HepG2 (cell line): ENCODE results near the gene BLCAP. TPM values are rescaled to one million over a fixed set of nuclear protein-coding genes. Genes with fewer than 3 reads are reported as not detected.
A peak's percentile ranks its signal among the peaks of the same experiment; 100 is the strongest.

ENCODE experiments used
- HDAC1 ChIP-seq: sonication (generic); formaldehyde crosslinking; IDR thresholded peaks from 2 replicates; pipeline ENCODE4 v1.5.1; 2020; ENCODE audit warnings: mild to moderate bottlenecking, missing genetic modification reagents
- HNRNPL ChIP-seq: fragments of 200-400 bp; formaldehyde crosslinking; IDR thresholded peaks from 2 replicates; pipeline ENCODE4 v1.6.1; 2017; ENCODE audit warnings: mild to moderate bottlenecking, low read depth, low read length
- ISL2 ChIP-seq: sonication (generic); formaldehyde crosslinking; IDR thresholded peaks from 2 replicates; pipeline ENCODE4 v1.5.0; 2020; ENCODE audit warnings: missing genetic modification reagents
- MAZ ChIP-seq, 2 experiments: sonication (generic) in 1 of 2; formaldehyde crosslinking in 1 of 2; IDR thresholded peaks; 2 replicates each; pipeline versions ENCODE4 v1.5.0 to v1.6.1; 2012 to 2020; ENCODE audit warnings: low read depth in 2 of 2, mild to moderate bottlenecking in 2 of 2, borderline replicate concordance in 1 of 2, improper control_type of control experiment in 1 of 2, low read length in 1 of 2, missing genetic modification reagents in 1 of 2, moderate library complexity in 1 of 2
- NONO ChIP-seq, 2 experiments: fragments of 450-650 bp in 1 of 2; sonication (generic) in 1 of 2; formaldehyde crosslinking in 1 of 2; IDR thresholded peaks in 1 of 2; conservative IDR thresholded peaks in 1 of 2; 2 replicates each; pipeline versions ENCODE4 v1.6.1 to v1.8.0; 2017 to 2022; ENCODE audit warnings: mild to moderate bottlenecking in 1 of 2, missing genetic modification reagents in 1 of 2, moderate library complexity in 1 of 2
- REPIN1 ChIP-seq: sonication (generic); formaldehyde crosslinking; IDR thresholded peaks from 2 replicates; pipeline ENCODE4 v1.8.0; 2022; ENCODE audit warnings: missing genetic modification reagents, low read depth, mild to moderate bottlenecking, borderline replicate concordance
- SAP130 ChIP-seq: IDR thresholded peaks from 2 replicates; pipeline ENCODE4 v1.6.1; 2016; ENCODE audit warnings: low read depth
- SUZ12 ChIP-seq: fragments of 150-350 bp; IDR thresholded peaks from 2 replicates; pipeline ENCODE4 v1.6.1; 2014; ENCODE audit warnings: low read depth, low read length
- THYN1 ChIP-seq: sonication (generic); formaldehyde crosslinking; IDR thresholded peaks from 2 replicates; pipeline ENCODE4 v1.8.1; 2023; ENCODE audit warnings: low read depth, mild to moderate bottlenecking, moderate library complexity, missing genetic modification reagents, borderline replicate concordance
- ZBTB20 ChIP-seq: sonication (generic); formaldehyde crosslinking; IDR thresholded peaks from 2 replicates; pipeline ENCODE4 v1.8.1; 2023; ENCODE audit warnings: missing genetic modification reagents, low read depth, mild to moderate bottlenecking, borderline replicate concordance
- ZNF124 ChIP-seq: sonication (generic); formaldehyde crosslinking; IDR thresholded peaks from 2 replicates; pipeline ENCODE4 v1.4.0; 2020; ENCODE audit warnings: missing genetic modification reagents
- ZNF292 ChIP-seq: sonication (generic); formaldehyde crosslinking; IDR thresholded peaks from 2 replicates; pipeline ENCODE4 v1.8.1; 2022; ENCODE audit warnings: mild to moderate bottlenecking, low read depth, missing genetic modification reagents, borderline replicate concordance
- ZNF510 ChIP-seq: sonication (generic); formaldehyde crosslinking; IDR thresholded peaks from 2 replicates; pipeline ENCODE4 v1.4.0; 2020; ENCODE audit warnings: low read depth, mild to moderate bottlenecking, missing genetic modification reagents
- ZNF557 ChIP-seq: sonication (generic); formaldehyde crosslinking; IDR thresholded peaks from 2 replicates; pipeline ENCODE4 v1.4.0; 2020; ENCODE audit warnings: missing genetic modification reagents
- ZSCAN12 ChIP-seq: sonication (generic); formaldehyde crosslinking; IDR thresholded peaks from 2 replicates; pipeline ENCODE4 v1.9.0; 2021; ENCODE audit warnings: mild to moderate bottlenecking, missing genetic modification reagents
- polyA plus RNA-seq, 8 experiments: library from polyadenylated mRNA; depleted of rRNA in 3 of 8; stranded (reverse) in 7 of 8; unstranded in 1 of 8; fragments of >200 nt; fragmentation: Illumina TruSeq in 4 of 8; extraction: Trizol in 4 of 8; gene quantifications; 2 replicates each; pipeline versions ENCODE4 v1.2.1 to v1.2.3, GENCODE V29; 2011 to 2016; ENCODE audit warnings: low read depth in 4 of 8, missing spikeins in 1 of 8, mixed read lengths in 1 of 8; ENCODE audit not compliant: insufficient read depth in 1 of 8
- total RNA-seq, 5 experiments: library from RNA; depleted of rRNA; stranded (reverse); fragments of >200 nt; fragmentation: Illumina TruSeq; extraction: Trizol; gene quantifications; 2 replicates each; pipeline ENCODE4 v1.2.3, GENCODE V29; 2016; ENCODE audit warnings: low read depth in 1 of 5
- TF ChIP-seq, protein P1 (sequence below): IDR thresholded peaks from 2 replicates; pipeline ENCODE4 v1.6.1; 2018; ENCODE audit warnings: missing genetic modification reagents, mild to moderate bottlenecking, missing compliant biosample characterization
- TF ChIP-seq, protein P2 (sequence below): sonication (generic); formaldehyde crosslinking; IDR thresholded peaks from 2 replicates; pipeline ENCODE4 v1.4.0; 2020; ENCODE audit warnings: missing genetic modification reagents
- TF ChIP-seq, protein P3 (sequence below): sonication (generic); formaldehyde crosslinking; IDR thresholded peaks from 2 replicates; pipeline ENCODE4 v1.4.0; 2020; ENCODE audit warnings: mild to moderate bottlenecking, missing genetic modification reagents, borderline replicate concordance
- TF ChIP-seq, protein P4 (sequence below): conservative IDR thresholded peaks from 2 replicates; pipeline ENCODE4 v1.6.1; 2018; ENCODE audit warnings: missing genetic modification reagents

BLCAP gene
- total and polyA plus RNA-seq, 2 of the 13 experiments (the other 11 are each of a cell fraction or from before 2014, with no cell fraction given): 52.4 to 86.8 TPM

DNA sequence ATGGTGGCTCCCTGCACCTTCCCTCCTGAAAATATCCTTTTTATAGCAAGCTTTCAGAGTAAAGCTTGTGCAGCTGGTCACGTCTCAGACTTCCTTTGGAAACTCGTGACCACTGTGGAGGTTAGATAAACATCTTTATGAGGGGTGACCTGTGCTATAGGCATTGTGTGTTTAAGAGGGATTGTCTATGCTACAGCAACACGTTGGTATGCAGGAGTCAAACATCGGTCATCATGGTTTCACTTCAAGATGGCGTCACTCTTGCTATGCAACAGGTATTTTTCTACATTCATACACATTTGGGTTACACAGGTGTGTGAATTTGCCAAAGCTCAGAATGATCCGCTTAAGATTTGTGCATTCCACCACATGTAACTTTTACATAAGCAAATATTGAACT lies 14.6 kb upstream of the BLCAP start (continued):
- TF ChIP-seq ZNF124: no peak
- TF ChIP-seq, protein P1, sequence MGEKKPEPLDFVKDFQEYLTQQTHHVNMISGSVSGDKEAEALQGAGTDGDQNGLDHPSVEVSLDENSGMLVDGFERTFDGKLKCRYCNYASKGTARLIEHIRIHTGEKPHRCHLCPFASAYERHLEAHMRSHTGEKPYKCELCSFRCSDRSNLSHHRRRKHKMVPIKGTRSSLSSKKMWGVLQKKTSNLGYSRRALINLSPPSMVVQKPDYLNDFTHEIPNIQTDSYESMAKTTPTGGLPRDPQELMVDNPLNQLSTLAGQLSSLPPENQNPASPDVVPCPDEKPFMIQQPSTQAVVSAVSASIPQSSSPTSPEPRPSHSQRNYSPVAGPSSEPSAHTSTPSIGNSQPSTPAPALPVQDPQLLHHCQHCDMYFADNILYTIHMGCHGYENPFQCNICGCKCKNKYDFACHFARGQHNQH (CRISPR knock-in tag): 0 out of 2 replicates have a peak, but pooled peaks have one; percentile 27
- TF ChIP-seq, protein P2, sequence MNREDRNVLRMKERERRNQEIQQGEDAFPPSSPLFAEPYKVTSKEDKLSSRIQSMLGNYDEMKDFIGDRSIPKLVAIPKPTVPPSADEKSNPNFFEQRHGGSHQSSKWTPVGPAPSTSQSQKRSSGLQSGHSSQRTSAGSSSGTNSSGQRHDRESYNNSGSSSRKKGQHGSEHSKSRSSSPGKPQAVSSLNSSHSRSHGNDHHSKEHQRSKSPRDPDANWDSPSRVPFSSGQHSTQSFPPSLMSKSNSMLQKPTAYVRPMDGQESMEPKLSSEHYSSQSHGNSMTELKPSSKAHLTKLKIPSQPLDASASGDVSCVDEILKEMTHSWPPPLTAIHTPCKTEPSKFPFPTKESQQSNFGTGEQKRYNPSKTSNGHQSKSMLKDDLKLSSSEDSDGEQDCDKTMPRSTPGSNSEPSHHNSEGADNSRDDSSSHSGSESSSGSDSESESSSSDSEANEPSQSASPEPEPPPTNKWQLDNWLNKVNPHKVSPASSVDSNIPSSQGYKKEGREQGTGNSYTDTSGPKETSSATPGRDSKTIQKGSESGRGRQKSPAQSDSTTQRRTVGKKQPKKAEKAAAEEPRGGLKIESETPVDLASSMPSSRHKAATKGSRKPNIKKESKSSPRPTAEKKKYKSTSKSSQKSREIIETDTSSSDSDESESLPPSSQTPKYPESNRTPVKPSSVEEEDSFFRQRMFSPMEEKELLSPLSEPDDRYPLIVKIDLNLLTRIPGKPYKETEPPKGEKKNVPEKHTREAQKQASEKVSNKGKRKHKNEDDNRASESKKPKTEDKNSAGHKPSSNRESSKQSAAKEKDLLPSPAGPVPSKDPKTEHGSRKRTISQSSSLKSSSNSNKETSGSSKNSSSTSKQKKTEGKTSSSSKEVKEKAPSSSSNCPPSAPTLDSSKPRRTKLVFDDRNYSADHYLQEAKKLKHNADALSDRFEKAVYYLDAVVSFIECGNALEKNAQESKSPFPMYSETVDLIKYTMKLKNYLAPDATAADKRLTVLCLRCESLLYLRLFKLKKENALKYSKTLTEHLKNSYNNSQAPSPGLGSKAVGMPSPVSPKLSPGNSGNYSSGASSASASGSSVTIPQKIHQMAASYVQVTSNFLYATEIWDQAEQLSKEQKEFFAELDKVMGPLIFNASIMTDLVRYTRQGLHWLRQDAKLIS (CRISPR knock-in tag): no peak
- TF ChIP-seq, protein P3, sequence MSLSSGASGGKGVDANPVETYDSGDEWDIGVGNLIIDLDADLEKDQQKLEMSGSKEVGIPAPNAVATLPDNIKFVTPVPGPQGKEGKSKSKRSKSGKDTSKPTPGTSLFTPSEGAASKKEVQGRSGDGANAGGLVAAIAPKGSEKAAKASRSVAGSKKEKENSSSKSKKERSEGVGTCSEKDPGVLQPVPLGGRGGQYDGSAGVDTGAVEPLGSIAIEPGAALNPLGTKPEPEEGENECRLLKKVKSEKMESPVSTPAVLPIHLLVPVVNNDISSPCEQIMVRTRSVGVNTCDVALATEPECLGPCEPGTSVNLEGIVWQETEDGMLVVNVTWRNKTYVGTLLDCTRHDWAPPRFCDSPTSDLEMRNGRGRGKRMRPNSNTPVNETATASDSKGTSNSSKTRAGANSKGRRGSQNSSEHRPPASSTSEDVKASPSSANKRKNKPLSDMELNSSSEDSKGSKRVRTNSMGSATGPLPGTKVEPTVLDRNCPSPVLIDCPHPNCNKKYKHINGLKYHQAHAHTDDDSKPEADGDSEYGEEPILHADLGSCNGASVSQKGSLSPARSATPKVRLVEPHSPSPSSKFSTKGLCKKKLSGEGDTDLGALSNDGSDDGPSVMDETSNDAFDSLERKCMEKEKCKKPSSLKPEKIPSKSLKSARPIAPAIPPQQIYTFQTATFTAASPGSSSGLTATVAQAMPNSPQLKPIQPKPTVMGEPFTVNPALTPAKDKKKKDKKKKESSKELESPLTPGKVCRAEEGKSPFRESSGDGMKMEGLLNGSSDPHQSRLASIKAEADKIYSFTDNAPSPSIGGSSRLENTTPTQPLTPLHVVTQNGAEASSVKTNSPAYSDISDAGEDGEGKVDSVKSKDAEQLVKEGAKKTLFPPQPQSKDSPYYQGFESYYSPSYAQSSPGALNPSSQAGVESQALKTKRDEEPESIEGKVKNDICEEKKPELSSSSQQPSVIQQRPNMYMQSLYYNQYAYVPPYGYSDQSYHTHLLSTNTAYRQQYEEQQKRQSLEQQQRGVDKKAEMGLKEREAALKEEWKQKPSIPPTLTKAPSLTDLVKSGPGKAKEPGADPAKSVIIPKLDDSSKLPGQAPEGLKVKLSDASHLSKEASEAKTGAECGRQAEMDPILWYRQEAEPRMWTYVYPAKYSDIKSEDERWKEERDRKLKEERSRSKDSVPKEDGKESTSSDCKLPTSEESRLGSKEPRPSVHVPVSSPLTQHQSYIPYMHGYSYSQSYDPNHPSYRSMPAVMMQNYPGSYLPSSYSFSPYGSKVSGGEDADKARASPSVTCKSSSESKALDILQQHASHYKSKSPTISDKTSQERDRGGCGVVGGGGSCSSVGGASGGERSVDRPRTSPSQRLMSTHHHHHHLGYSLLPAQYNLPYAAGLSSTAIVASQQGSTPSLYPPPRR (CRISPR knock-in tag): no peak
- no peak for TF ChIP-seq HDAC1 (CRISPR knock-in tag)
- TF ChIP-seq REPIN1 (CRISPR knock-in tag): no peak
- TF ChIP-seq ZNF510: no peak
- no peak for TF ChIP-seq THYN1 (CRISPR knock-in tag)
- no peak for TF ChIP-seq ISL2 (CRISPR knock-in tag)
- TF ChIP-seq ZBTB20 (CRISPR knock-in tag): peak; percentile 97; the same call in 1 of the 2 replicates
- TF ChIP-seq SAP130: peak; percentile 61; the same call in 1 of the 2 replicates
- no peak for TF ChIP-seq MAZ (IDR thresholded peaks at IDR 0.05; ENCODE audit: borderline replicate concordance, low read depth, low read length)
- no peak for TF ChIP-seq MAZ (CRISPR knock-in tag; IDR thresholded peaks at IDR 0.05; ENCODE audit: low read depth)
- TF ChIP-seq ZNF292: no peak
- TF ChIP-seq, protein P4, sequence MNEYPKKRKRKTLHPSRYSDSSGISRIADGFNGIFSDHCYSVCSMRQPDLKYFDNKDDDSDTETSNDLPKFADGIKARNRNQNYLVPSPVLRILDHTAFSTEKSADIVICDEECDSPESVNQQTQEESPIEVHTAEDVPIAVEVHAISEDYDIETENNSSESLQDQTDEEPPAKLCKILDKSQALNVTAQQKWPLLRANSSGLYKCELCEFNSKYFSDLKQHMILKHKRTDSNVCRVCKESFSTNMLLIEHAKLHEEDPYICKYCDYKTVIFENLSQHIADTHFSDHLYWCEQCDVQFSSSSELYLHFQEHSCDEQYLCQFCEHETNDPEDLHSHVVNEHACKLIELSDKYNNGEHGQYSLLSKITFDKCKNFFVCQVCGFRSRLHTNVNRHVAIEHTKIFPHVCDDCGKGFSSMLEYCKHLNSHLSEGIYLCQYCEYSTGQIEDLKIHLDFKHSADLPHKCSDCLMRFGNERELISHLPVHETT (CRISPR knock-in tag): no peak
- TF ChIP-seq SUZ12: no peak
- TF ChIP-seq ZSCAN12 (CRISPR knock-in tag): no peak
- TF ChIP-seq HNRNPL: no peak
- TF ChIP-seq NONO (IDR thresholded peaks at IDR 0.05): no peak
- TF ChIP-seq NONO (CRISPR knock-in tag; conservative IDR thresholded peaks at IDR 0.05): no peak
- no peak for TF ChIP-seq ZNF557 (CRISPR knock-in tag)
